ENCODE measurements around the gene ARRB2.
A peak's percentile ranks its signal among the peaks of the same experiment; 100 is the strongest.

ARRB2 gene

DNA sequence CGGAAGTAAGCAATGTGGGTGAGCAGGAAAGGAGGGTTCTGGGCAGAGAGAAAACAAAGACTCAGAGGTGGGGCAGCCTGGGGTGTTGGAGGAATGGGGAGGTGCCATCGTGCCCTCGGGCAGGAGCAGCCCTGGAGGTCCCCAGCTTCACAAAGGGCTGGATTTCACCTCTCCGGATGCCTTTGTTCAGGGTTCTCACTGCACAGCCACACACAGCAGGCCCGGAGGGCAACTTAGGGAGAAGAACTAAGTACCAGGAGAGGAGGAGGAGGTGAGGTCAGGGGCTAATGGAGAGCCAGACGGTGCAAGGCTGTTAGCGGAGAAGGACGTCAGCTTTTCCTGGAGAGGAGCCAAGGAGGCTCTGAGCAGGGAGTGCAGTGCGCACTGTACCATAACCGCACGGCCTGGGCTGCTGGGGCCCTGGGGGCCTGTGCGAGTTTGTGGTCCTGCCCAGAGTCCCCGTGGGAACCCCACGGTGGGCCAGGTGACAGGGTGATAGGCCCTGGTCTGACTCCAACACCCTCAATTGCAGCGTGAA, 9.3 kb downstream of the ARRB2 start:
- no peak for TF ChIP-seq ZFX (IDR thresholded peaks at IDR 0.05; ENCODE audit: borderline replicate concordance)
- TF ChIP-seq, protein P1, sequence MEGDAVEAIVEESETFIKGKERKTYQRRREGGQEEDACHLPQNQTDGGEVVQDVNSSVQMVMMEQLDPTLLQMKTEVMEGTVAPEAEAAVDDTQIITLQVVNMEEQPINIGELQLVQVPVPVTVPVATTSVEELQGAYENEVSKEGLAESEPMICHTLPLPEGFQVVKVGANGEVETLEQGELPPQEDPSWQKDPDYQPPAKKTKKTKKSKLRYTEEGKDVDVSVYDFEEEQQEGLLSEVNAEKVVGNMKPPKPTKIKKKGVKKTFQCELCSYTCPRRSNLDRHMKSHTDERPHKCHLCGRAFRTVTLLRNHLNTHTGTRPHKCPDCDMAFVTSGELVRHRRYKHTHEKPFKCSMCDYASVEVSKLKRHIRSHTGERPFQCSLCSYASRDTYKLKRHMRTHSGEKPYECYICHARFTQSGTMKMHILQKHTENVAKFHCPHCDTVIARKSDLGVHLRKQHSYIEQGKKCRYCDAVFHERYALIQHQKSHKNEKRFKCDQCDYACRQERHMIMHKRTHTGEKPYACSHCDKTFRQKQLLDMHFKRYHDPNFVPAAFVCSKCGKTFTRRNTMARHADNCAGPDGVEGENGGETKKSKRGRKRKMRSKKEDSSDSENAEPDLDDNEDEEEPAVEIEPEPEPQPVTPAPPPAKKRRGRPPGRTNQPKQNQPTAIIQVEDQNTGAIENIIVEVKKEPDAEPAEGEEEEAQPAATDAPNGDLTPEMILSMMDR (IDR thresholded peaks at IDR 0.05), result no peak
- H3K27ac ChIP-seq, result peak overlapping the region; percentile 84; the same call in 1 of the 2 replicates

DNA sequence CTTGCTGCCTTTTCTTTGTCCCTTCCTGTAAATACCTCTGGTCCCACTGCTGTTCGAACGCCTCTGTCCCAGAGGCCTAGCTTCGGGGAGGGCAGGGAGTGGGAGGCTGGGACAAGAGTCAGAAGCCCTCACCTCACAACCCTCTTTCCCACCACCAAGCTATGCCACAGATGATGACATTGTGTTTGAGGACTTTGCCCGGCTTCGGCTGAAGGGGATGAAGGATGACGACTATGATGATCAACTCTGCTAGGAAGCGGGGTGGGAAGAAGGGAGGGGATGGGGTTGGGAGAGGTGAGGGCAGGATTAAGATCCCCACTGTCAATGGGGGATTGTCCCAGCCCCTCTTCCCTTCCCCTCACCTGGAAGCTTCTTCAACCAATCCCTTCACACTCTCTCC, 10.4 kb downstream of the ARRB2 start:
- H3K27ac ChIP-seq, result peak overlapping the region; percentile 84
- no peak for TF ChIP-seq ZFX (IDR thresholded peaks at IDR 0.05; ENCODE audit: borderline replicate concordance)
- TF ChIP-seq, protein P1 (IDR thresholded peaks at IDR 0.05), result no peak

DNA sequence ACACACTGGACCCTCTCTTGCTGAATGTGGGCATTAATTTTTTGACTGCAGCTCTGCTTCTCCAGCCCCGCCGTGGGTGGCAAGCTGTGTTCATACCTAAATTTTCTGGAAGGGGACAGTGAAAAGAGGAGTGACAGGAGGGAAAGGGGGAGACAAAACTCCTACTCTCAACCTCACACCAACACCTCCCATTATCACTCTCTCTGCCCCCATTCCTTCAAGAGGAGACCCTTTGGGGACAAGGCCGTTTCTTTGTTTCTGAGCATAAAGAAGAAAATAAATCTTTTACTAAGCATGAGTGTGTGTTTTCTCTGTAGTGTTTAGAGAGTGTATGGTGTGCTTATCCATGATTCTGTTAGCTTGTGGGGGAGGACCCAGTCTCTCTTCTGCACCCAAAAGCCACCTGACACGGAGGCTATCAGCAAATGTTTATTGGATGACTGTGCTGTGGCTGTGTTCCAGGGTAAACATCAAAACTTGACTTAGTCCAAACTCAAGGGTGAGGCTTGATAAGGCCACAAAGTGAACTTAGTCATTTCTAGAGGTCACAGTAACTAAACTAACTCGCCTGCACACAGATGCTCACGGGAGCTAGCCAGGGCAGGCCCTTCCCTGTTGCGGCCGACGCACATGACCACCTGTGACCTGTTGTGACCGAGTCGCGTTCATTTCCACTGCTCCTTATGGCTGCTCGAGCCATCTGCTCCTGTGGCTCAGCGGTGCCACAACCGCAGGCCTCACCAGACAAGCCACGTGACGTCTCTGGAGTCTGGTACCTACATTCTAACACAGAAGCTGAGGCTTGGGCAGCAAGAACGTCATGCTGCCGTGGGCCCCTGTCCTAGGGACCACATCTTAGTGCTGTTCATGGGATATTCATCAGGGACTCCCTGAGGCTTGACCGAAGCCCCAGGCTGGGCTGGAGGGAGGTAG, 11.0 kb downstream of the ARRB2 start:
- peak overlapping the region; percentile 84 for H3K27ac ChIP-seq
- TF ChIP-seq ZFX (IDR thresholded peaks at IDR 0.05; ENCODE audit: borderline replicate concordance), result no peak
- TF ChIP-seq, protein P1 (IDR thresholded peaks at IDR 0.05), result no peak

DNA sequence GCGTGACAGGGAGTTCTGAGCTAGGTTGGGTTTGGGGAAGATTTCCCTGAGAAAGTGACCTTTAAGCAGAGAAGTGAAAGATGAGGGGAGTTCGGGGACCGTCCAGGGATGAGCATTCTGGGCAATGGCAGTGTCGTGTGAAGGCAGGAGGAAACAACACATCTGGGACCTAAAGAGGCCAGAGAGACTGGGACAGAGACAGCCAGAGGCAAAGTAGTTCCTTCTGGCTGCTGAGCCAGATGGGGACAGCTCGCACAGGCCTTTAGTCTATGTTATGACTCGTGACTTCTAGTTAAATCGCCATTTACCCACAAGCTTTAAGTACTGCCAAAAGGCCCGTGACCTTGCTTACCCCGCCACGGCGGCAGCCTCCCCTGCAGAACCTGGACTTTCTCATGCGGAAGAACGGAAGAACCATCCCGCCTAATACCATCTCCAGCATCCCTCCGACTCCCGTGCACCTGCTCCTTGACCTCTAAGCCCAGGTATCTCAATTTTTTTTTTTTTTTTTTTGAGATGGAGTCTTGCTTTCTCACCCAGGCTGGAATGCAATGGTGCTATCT, 12.3 kb downstream of the ARRB2 start:
- peak overlapping the region; percentile 84 for H3K27ac ChIP-seq
- TF ChIP-seq ZFX (IDR thresholded peaks at IDR 0.05; ENCODE audit: borderline replicate concordance), result no peak
- TF ChIP-seq, protein P1 (IDR thresholded peaks at IDR 0.05), result no peak

DNA sequence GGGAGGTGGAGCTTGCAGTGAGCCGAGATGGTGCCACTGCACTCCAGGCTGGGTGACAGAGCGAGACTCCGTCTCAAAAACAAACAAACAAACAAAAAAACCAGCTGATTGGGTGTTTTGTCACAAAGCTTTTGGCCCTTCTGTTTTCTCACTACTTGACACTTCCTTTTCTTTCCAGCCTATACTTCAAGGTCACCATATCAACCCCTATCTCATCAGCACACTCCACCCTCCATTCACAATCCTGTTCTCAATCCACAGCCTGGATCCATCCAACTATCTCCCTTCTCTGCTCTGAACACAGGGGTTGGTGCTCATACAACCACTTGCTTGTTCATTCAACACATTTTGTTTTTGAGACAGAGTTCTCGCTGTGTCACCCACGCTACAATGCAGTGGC, 14.2 kb downstream of the ARRB2 start:
- H3K27ac ChIP-seq, result no peak overlapping the region
- no peak for TF ChIP-seq ZFX (IDR thresholded peaks at IDR 0.05; ENCODE audit: borderline replicate concordance)
- TF ChIP-seq, protein P1 (IDR thresholded peaks at IDR 0.05), result no peak

DNA sequence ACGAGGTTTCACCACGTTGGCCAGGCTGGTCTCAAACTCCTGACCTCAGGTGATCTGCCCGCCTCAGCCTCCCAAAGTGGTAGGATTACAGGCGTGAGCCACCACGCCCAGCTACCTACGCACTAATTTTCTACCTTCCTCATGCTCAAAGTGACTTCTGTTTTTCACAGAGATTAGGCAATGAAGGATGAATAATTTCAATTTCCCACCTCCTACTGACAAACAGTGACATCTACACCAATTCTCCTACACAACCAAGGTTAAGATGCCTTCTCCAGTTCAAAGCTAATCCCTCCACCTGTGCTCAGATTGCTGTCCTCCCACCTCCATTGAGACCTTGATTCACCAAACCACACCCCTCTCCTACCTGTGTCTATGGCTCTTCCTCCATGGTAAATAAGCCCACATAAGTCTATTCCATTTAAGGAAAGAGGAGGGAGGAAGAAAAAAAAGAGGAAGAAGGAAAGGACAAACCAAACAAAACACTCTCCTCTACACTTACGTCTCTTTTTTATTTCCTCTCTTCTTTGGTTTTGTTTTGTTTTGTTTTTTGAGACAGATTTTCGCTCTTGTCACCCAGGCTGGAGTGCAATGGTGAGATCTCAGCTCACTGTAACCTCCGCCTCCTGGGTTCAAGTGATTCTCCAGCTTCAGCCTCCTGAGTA, 15.3 kb downstream of the ARRB2 start:
- no peak overlapping the region for H3K27ac ChIP-seq
- no peak for TF ChIP-seq ZFX (IDR thresholded peaks at IDR 0.05; ENCODE audit: borderline replicate concordance)

DNA sequence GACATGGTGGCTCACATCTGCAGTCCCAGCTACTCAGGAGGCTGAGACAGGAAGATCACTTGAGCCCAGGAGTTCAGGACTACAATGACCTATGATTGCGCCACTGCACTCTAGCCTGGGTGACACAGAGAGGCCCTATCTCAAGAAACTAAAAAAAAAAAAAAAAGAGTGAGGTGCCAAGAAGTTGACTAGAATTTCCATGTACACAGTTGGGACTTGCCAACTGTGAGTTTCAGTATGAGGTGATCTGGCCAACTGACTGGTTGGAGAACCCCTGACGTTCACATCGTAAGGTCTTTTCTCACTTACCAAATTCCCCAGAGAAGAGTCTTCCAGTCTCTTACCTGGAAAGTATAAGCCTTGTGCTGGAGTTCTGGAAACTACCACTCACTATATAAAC, 17.7 kb downstream of the ARRB2 start:
- TF ChIP-seq ZFX (IDR thresholded peaks at IDR 0.05; ENCODE audit: borderline replicate concordance), result no peak
- TF ChIP-seq, protein P1 (IDR thresholded peaks at IDR 0.05), result no peak
- H3K27ac ChIP-seq, result no peak overlapping the region

All from 22Rv1 (cell line).